Mesenchymal stem cell (in vitro differentiated cells and primary cell): ENCODE data around the gene CD81.
A peak's percentile ranks its signal among the peaks of the same experiment; 100 is the strongest.

ENCODE experiments used
- DNase-seq: peaks from one replicate; pipeline ENCODE4 v3.0.0-alpha.2; 2013
- H2AFZ ChIP-seq: one replicate; pipeline ENCODE4 v1.6.1; 2013; ENCODE audit warnings: low read depth, mild to moderate bottlenecking, control low read depth, inconsistent platforms, low read length, moderate library complexity
- H2AK5ac ChIP-seq: 2 replicates; pipeline ENCODE4 v1.6.1; 2013; ENCODE audit warnings: low read length, moderate library complexity, mild to moderate bottlenecking, inconsistent platforms; ENCODE audit not compliant: severe bottlenecking
- H2BK120ac ChIP-seq: one replicate; pipeline ENCODE4 v1.6.1; 2013; ENCODE audit warnings: low read depth, mild to moderate bottlenecking, inconsistent platforms, low read length, moderate library complexity
- H2BK12ac ChIP-seq, 2 experiments: one replicate each; pipeline ENCODE4 v1.6.1; 2013; ENCODE audit warnings: inconsistent platforms in 2 of 2, low read length in 2 of 2, mild to moderate bottlenecking in 2 of 2, moderate library complexity in 2 of 2, control low read depth in 1 of 2
- H2BK15ac ChIP-seq: one replicate; pipeline ENCODE4 v1.6.1; 2013; ENCODE audit warnings: mild to moderate bottlenecking, low read depth, inconsistent platforms; ENCODE audit not compliant: poor library complexity, severe bottlenecking
- H2BK5ac ChIP-seq: 2 replicates; pipeline ENCODE4 v1.6.1; 2013; ENCODE audit warnings: low read depth, mild to moderate bottlenecking, low read length, control low read depth, inconsistent platforms; ENCODE audit not compliant: poor library complexity, severe bottlenecking
- H3K14ac ChIP-seq, 2 experiments: one replicate each; pipeline ENCODE4 v1.6.1; 2013; ENCODE audit warnings: inconsistent platforms in 2 of 2, low read length in 2 of 2, control low read depth in 1 of 2, mild to moderate bottlenecking in 1 of 2, moderate library complexity in 1 of 2
- H3K18ac ChIP-seq, 2 experiments: one replicate each; pipeline ENCODE4 v1.6.1; 2013; ENCODE audit warnings: inconsistent platforms in 2 of 2, low read length in 2 of 2, control low read depth in 1 of 2, low read depth in 1 of 2, mild to moderate bottlenecking in 1 of 2
- H3K23ac ChIP-seq, 2 experiments: one replicate each; pipeline ENCODE4 v1.6.1; 2013; ENCODE audit warnings: inconsistent platforms in 2 of 2, low read length in 2 of 2, mild to moderate bottlenecking in 2 of 2, moderate library complexity in 2 of 2, control low read depth in 1 of 2
- H3K27ac ChIP-seq: 2 replicates; pipeline ENCODE4 v1.5.1; 2013; ENCODE audit warnings: mild to moderate bottlenecking, moderate library complexity, low read length, control low read depth, inconsistent platforms; ENCODE audit not compliant: poor library complexity, severe bottlenecking
- H3K27me3 ChIP-seq, 2 experiments: 2 replicates each; pipeline versions ENCODE4 v1.6.1 to v1.7.0; 2013; ENCODE audit warnings: low read length in 2 of 2, mild to moderate bottlenecking in 2 of 2, moderate library complexity in 2 of 2, control low read depth in 1 of 2, inconsistent platforms in 1 of 2; ENCODE audit not compliant: control insufficient read depth in 1 of 2, insufficient read depth in 1 of 2
- H3K36me3 ChIP-seq, 2 experiments: 2 replicates each; pipeline versions ENCODE4 v1.6.1 to v1.7.0; 2013; ENCODE audit warnings: low read length in 2 of 2, control low read depth in 1 of 2, inconsistent platforms in 1 of 2, low read depth in 1 of 2, mild to moderate bottlenecking in 1 of 2; ENCODE audit not compliant: insufficient read depth in 2 of 2, control insufficient read depth in 1 of 2
- H3K4ac ChIP-seq, 2 experiments: one replicate each; pipeline ENCODE4 v1.6.1; 2013; ENCODE audit warnings: inconsistent platforms in 2 of 2, low read length in 2 of 2, mild to moderate bottlenecking in 2 of 2, moderate library complexity in 2 of 2, control low read depth in 1 of 2, low read depth in 1 of 2
- H3K4me1 ChIP-seq: 2 replicates; pipeline ENCODE4 v1.6.1; 2013; ENCODE audit warnings: low read depth, low read length, control low read depth; ENCODE audit not compliant: control insufficient read depth, insufficient read depth
- H3K4me2 ChIP-seq: 2 replicates; pipeline ENCODE4 v1.6.1; 2013; ENCODE audit warnings: low read length, mild to moderate bottlenecking, inconsistent platforms; ENCODE audit not compliant: poor library complexity, severe bottlenecking
- H3K4me3 ChIP-seq, 2 experiments: 2 replicates each; pipeline versions ENCODE4 v1.5.1 to v1.7.0; 2013; ENCODE audit warnings: low read length in 2 of 2, mild to moderate bottlenecking in 2 of 2, control low read depth in 1 of 2, low read depth in 1 of 2; ENCODE audit not compliant: insufficient read depth in 1 of 2
- H3K79me1 ChIP-seq: replicated peaks from 2 replicates; pipeline ENCODE4 v1.6.1; 2013; ENCODE audit warnings: mild to moderate bottlenecking, control low read depth, low read length, inconsistent platforms; ENCODE audit not compliant: poor library complexity, severe bottlenecking
- H3K9ac ChIP-seq: 2 replicates; pipeline ENCODE4 v1.7.0; 2013; ENCODE audit warnings: mild to moderate bottlenecking, low read length, moderate library complexity
- H3K9me3 ChIP-seq: 2 replicates; pipeline ENCODE4 v1.7.0; 2013; ENCODE audit warnings: mild to moderate bottlenecking, low read length; ENCODE audit not compliant: control insufficient read depth
- H4K8ac ChIP-seq: one replicate; pipeline ENCODE4 v1.6.1; 2013; ENCODE audit warnings: inconsistent platforms, mild to moderate bottlenecking, low read length, moderate library complexity
- H4K91ac ChIP-seq: one replicate; pipeline ENCODE4 v1.6.1; 2013; ENCODE audit warnings: mild to moderate bottlenecking, low read length, inconsistent platforms
- WGBS: methylation state at CpG from one replicate; pipeline ENCODE4 v1.1.7; 2013; ENCODE audit warnings: mixed read lengths; 5-methylcytosine and 5-hydroxymethylcytosine counted together

The CD81 gene

DNA sequence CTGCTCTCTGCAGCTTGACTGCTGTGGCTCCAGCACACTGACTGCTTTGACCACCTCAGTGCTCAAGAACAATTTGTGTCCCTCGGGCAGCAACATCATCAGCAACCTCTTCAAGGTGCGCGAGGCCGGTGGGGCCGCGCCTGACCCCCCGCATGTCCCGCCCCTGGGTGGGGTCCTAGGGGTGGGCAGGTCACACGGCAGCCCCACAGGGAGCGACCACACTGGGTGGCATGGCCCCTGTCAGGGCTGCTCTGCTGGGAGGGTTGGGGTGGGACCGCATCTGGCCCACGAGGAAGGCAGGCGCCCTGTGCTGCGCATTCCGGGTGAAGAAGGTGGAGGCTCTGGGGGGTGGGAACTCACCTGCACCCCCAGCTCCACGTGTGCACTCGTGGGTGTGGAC lies 18.7 kb downstream of the CD81 start:
- Histone ChIP-seq H3K79me1 (peaks cover 51% of the 10 kb centered on the region), H2BK15ac (no peak overlapping the region), H3K18ac (no peak overlapping the region), H2BK12ac (no peak overlapping the region), H2AK5ac (no peak overlapping the region), H3K4me2 (no peak overlapping the region), H2BK5ac (no peak overlapping the region), H4K91ac (no peak overlapping the region), H2AFZ (no peak overlapping the region), H3K4ac (peak overlapping the region in 1 of 2 experiments; percentile 2), H3K9me3 (no peaks in the 10 kb centered on the region), H3K4me1 (peaks cover 22% of the 10 kb centered on the region), H3K27ac (no peak overlapping the region), H3K36me3 (peaks cover 68 to 81% of the 10 kb centered on the region in 2 experiments), H4K8ac (no peak overlapping the region), H3K27me3 (no peaks in the 10 kb centered on the region), H3K4me3 (no peak overlapping the region), H3K9ac (no peak overlapping the region), H3K23ac (no peak overlapping the region), H3K14ac (no peak overlapping the region), H2BK120ac (no peak overlapping the region)
- no peak for DNase-seq
- 94% methylated on average over 17 of the region's 17 CpGs for WGBS

DNA sequence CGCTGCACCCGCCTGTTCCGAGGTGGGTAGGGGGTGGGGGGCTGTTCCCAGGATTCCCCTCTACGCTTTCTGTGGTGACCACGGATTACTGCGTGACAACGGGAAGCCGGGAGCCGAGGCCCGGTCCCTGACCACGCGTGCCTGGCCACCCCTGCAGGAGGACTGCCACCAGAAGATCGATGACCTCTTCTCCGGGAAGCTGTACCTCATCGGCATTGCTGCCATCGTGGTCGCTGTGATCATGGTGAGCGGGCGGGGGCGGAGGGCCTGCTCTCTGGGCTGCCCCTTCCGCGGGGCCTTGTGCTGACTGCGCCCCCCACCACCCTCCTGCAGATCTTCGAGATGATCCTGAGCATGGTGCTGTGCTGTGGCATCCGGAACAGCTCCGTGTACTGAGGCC lies 19.4 kb downstream of the CD81 start:
- no peak overlapping the region for H3K27ac ChIP-seq
- no peak overlapping the region for H3K14ac ChIP-seq
- no peak overlapping the region for H3K4me2 ChIP-seq
- no peak overlapping the region for H3K9ac ChIP-seq
- no peak overlapping the region for H4K91ac ChIP-seq
- no peak overlapping the region for H2AK5ac ChIP-seq
- no peak overlapping the region for H2AFZ ChIP-seq
- H2BK12ac ChIP-seq: no peak overlapping the region
- no peak overlapping the region for H3K4me3 ChIP-seq
- H3K18ac ChIP-seq: no peak overlapping the region
- no peak overlapping the region for H2BK5ac ChIP-seq
- peaks cover 45% of the 10 kb centered on the region for H3K79me1 ChIP-seq
- peaks cover 17% of the 10 kb centered on the region for H3K4me1 ChIP-seq
- no peaks in the 10 kb centered on the region for H3K9me3 ChIP-seq
- no peak overlapping the region for H2BK15ac ChIP-seq
- no peak overlapping the region for H4K8ac ChIP-seq
- WGBS: 95% methylated on average over 26 of the region's 26 CpGs
- peaks cover 65 to 75% of the 10 kb centered on the region in 2 experiments for H3K36me3 ChIP-seq
- H3K4ac ChIP-seq: no peak overlapping the region
- no peak for DNase-seq
- no peak overlapping the region for H2BK120ac ChIP-seq
- no peak overlapping the region for H3K23ac ChIP-seq
- H3K27me3 ChIP-seq: no peaks in the 10 kb centered on the region

DNA sequence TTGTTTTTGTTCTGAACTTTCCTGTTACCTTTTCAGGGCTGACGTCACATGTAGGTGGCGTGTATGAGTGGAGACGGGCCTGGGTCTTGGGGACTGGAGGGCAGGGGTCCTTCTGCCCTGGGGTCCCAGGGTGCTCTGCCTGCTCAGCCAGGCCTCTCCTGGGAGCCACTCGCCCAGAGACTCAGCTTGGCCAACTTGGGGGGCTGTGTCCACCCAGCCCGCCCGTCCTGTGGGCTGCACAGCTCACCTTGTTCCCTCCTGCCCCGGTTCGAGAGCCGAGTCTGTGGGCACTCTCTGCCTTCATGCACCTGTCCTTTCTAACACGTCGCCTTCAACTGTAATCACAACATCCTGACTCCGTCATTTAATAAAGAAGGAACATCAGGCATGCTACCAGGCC lies 19.9 kb downstream of the CD81 start:
- H2BK12ac ChIP-seq: no peak overlapping the region
- no peaks in the 10 kb centered on the region for H3K27me3 ChIP-seq

DNA sequence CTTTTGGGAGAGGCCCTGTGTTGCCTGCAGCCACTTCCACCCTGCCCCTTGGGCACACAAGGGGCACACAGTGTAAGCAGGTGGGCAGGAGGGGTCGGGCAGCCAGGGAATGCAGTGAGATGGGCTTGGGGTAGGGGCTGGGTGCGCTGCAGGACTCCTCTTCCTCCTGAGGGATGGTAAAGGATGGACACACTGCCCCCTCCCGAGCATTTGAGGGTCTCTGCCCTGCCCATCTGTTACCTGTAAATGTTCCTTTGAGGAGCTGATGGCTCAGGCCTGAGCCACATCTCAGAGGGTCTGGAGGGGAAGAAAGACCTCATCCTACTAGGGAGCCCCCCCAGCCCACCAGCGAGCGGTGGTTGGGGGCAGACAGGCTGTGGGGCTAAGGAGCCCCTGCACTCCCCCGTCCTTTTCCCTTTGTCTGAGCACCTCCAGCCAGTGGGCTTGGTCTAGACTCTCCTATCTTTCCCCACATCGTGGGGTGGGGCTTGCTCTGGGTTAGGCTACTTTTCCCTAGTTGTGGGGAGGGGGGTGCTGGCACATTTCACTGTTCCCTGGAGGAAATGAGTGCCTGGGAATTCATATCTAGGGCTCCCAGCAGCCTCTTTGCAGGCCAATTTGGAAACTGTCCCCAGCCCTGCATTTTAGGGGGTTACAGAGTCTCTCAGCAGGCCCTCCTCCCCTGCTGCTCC lies 21.7 kb downstream of the CD81 start:
- H2BK12ac ChIP-seq: no peak overlapping the region
- 72% methylated on average over 4 of the region's 7 CpGs for WGBS

More for the DNA sequence above, 19.9 kb downstream of the CD81 start:
- Histone ChIP-seq H3K14ac (no peak overlapping the region), H4K8ac (no peak overlapping the region), H2AK5ac (no peak overlapping the region), H3K9ac (no peak overlapping the region), H2AFZ (no peak overlapping the region), H3K18ac (no peak overlapping the region), H4K91ac (no peak overlapping the region), H3K4ac (no peak overlapping the region), H3K36me3 (peaks cover 62 to 71% of the 10 kb centered on the region in 2 experiments), H3K27ac (no peak overlapping the region), H2BK5ac (no peak overlapping the region), H3K23ac (no peak overlapping the region), H2BK15ac (no peak overlapping the region), H2BK120ac (no peak overlapping the region), H3K4me1 (peaks cover 20% of the 10 kb centered on the region), H3K79me1 (peaks cover 40% of the 10 kb centered on the region), H3K4me3 (no peak overlapping the region), H3K4me2 (no peak overlapping the region), H3K9me3 (no peaks in the 10 kb centered on the region)
- WGBS: over 99% methylated on average over 12 of the region's 12 CpGs
- DNase-seq: no peak

More for the DNA sequence above, 21.7 kb downstream of the CD81 start:
- peak overlapping the region; percentile 93 for H3K9ac ChIP-seq
- no peak overlapping the region for H2BK15ac ChIP-seq
- H3K79me1 ChIP-seq: peaks cover 43% of the 10 kb centered on the region
- H2BK120ac ChIP-seq: no peak overlapping the region
- peak overlapping the region in 1 of 2 experiments; percentile 83 for H3K4me3 ChIP-seq
- H2BK5ac ChIP-seq: no peak overlapping the region
- DNase-seq: no peak
- no peak overlapping the region for H3K14ac ChIP-seq
- H4K91ac ChIP-seq: no peak overlapping the region
- no peaks in the 10 kb centered on the region for H3K9me3 ChIP-seq
- no peaks in the 10 kb centered on the region for H3K27me3 ChIP-seq
- H3K4me2 ChIP-seq: peak overlapping the region; percentile 82
- H3K23ac ChIP-seq: no peak overlapping the region
- peak overlapping the region; percentile 42 for H2AK5ac ChIP-seq
- peaks cover 26% of the 10 kb centered on the region for H3K4me1 ChIP-seq
- no peak overlapping the region for H3K18ac ChIP-seq
- H3K27ac ChIP-seq: peak overlapping the region; percentile 48
- peak overlapping the region in 1 of 2 experiments; percentile 11 for H3K4ac ChIP-seq
- H2AFZ ChIP-seq: no peak overlapping the region
- no peak overlapping the region for H4K8ac ChIP-seq
- H3K36me3 ChIP-seq: peaks cover 71% of the 10 kb centered on the region in 2 experiments
